ENCODE results near the gene RNF115.
"Not testable (repeated sequence)": the region's sequence is repeated elsewhere in the genome, so short reads cannot be mapped to it uniquely, and the experiment has no call there.

RNF115 gene

GRCh38 chr1:145730467-145730866, 93.4 kb downstream of the RNF115 start:
- DNase-seq (ENCODE audit: low read depth), result no peak

- DNase-seq (ENCODE audit: low read depth), result no peak
These were observed 94.0 kb downstream of the RNF115 start for GRCh38 chr1:145729666-145730436.

- no peak for DNase-seq (ENCODE audit: low read depth)
These were observed 94.7 kb downstream of the RNF115 start for GRCh38 chr1:145729196-145729595.

DNA sequence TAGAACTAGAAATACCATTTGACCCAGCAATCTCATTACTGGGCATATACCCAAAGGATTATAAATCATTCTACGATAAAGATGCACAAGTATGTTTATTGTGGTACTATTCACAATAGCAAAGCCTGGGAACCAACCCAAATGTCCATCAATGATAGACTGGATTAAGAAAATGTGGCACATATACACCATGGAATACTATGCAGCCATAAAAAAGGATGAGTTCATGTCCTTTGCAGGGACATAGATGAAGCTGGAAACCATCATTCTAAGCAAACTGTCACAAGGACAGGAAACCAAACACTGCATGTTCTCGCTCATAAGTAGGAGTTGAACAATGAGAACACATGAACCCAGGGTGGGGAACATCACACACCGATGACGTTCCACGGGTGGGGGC, 97.7 kb downstream of the RNF115 start:
- not testable (repeated sequence) for DNase-seq (ENCODE audit: low read depth)

GRCh38 chr1:145720878-145721671, 102.8 kb downstream of the RNF115 start:
- DNase-seq (ENCODE audit: low read depth), result no peak

GRCh38 chr1:145720556-145720877, 103.4 kb downstream of the RNF115 start:
- peak; percentile 87 for DNase-seq (ENCODE audit: low read depth)

- no peak for DNase-seq (ENCODE audit: low read depth)
These were observed 104.4 kb downstream of the RNF115 start, which contains the start of gene CD160 for GRCh38 chr1:145719230-145720079. TSS of gene CD160 (plus strand) at chr1:145719499. CDS start at chr1:145728328, 8,829 bp downstream.

DNA sequence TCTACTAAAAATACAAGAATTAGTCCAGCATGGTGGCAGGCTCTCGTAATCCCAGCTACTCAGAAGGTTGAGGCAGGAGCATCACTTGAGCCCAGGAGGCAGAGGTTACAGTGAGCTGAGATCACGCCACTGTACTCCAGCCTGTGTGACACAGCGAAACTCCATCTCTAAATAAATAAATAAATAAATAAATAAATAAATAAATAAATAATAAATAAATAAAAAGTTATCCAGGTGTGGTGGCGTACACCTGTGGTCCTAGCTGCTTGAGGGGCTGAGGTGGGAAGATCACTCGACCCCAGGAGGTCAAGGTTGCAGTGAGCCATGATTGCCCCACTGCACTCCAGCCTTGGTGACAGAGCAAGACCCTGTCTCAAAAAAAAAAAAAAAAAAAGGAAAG, 105.4 kb downstream of the RNF115 start:
- DNase-seq (ENCODE audit: low read depth), result not testable (repeated sequence)

DNA sequence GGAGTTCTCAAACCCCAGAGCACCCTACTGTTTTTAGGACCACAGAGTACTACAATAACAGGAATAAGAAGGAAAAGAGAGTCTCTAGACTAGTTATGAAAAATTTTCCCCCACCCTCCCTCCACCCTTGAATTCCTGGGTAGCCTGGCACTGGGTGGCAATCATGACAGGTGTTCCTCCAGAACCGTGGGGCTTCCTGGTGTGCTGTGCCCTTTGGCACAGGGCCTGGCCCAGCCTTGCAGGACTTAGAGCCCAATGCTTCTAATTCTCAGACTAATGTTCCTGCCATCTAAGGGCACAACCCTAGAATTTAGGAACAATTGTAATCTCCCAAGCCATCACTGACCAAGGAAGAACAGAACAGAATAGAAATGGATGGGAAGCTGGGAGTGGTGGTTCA, 106.1 kb downstream of the RNF115 start:
- DNase-seq (ENCODE audit: low read depth), result no peak

DNA sequence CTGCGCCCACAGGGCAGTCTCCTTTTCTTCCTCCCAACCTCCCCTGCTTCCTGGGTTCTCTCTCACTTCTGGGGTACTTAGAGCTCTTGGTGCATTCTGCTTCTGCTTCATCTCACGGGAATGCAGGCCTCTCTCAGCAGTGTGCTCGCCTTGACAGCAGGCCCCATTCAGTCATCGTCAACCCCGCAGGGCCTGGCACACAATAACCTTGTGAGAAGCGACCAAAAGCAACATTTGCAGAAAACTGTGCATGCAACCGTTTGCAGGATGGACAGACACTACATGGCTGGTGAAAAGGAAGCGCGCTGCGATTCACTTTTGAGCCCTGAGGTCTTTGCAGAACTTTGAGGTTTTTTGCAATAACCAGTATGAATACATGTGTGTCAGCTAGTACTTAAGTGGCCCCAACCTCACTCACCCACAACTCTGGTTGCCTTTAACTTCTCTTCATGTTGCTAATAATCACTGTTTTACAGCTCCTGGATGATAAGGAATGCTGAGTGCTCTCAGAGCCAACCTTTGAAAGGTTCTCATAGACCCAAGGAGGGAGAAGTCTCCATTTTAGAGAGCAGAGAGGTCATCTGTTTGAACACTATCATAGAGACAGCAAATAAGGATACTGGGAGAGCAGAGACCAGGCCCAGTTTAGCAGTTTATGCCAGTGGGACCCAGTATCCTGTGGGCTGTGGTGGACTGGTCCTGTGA, 107.1 kb downstream of the RNF115 start:
- DNase-seq (ENCODE audit: low read depth), result no peak

DNA sequence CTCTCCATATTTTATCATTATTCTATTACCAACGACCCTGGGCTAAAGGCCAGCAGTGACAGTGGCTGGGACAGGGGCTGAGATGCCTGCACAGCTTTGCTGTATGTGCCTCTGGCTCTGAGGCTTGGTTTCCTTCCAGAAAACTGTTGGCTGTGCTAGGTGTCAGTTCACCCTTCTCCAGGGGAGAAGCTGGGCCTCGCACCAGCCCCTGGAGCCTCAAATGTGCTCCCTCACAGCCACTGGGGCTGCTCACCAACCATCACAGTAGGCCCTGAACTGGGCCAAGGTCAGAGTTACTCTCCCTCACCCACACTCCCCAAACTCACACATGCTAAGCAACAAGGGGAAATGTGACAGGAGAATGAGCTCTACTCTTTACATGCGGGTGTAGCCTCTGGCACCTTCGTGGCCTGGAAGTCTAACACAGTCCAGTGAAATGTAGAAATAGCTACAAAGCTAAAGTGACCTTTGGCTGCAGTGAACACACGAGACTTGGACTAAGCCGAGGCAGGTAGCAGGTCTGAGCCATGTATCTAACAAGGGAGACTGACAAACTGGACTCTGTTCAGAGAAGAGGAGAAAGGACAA, 109.3 kb downstream of the RNF115 start:
- DNase-seq (ENCODE audit: low read depth), result no peak

DNA sequence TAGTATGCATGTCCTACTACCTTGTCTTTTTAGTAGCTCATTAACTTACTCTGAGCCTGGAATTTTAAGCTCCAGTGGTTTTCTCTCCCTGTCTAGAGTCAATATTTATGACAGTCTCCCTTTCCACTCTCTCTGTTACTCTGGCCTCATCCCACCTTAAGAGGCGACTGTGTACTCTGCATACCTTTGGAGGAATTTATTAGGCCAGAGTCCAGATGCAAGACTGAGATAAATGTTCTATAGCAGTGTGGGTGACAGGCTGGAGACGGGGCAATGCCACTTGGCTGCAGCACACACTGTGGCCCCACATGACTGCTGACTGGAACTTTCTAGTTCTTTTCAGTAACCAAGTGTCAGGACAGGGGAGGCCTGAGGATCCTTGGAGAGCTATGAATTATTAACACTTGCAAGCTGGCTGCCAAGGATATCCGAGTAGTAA, 112.7 kb downstream of the RNF115 start:
- DNase-seq (ENCODE audit: low read depth), result no peak

DNA sequence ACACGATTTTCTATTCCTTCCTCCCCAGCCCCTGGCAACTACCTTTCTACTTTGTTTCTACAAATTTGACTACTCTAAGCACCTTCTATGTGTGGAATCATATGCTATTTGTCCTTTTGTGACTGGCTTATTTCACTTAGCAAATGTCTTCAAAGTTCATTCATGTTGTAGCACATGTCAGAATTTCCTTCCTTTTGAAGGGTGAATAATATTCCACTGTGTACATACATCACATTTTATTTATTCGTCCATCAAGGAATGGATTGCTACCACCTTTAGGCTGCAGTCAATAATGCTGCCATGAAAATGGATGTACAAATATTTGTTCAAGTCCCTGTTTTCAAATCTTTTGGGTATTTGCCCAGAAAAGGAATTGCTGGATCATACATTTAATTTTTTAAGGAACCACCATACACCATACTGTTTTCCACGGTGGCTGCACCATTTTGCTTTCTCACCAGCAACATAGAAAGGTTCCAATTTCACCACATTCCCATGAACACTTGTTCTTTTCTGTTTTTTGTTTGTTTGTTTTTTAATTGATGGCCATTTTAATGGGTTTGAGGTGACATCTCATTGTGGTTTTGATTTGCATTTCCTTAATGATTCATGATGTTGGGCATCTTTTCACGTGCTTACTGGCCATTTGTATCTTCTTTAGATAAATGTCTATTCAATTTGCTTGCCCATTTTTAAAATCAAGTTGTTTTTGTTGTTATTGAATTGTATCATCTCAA, 113.4 kb downstream of the RNF115 start:
- DNase-seq (ENCODE audit: low read depth), result no peak

- DNase-seq (ENCODE audit: low read depth), result no peak
These were observed 115.8 kb downstream of the RNF115 start for GRCh38 chr1:145708063-145708462.

- DNase-seq (ENCODE audit: low read depth), result no peak
These were observed 116.6 kb downstream of the RNF115 start, which contains the start of gene PDZK1 for GRCh38 chr1:145707183-145707867. TSS of gene PDZK1 (minus strand) at chr1:145707368. CDS start at chr1:145688021, 19,347 bp downstream.

DNA sequence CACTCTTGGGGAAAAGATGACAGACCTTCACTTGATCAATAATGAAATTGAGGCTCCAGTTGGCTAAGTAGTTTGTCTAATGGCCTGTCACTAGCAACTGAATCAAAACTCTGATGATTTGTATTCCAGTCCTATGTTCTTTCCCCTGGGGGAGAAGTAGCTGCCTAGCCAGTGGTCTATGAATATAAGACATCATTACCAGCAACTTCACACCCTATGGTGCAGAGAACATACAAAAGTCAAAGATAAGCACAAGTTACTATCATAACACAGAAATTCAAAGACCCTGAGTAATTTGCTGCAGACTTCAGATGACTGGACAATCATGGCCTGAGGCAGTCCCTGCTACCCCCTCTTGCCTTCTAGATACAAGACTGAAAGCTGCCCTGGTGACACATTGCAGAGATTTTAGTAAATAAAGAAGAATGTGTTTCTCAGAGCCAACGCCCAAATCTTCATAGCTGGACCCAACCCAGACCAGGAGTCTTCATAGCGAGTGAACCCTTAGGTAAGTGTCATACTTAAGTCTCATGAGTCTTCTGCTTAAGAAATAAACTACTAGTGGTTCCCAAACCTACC, 117.7 kb downstream of the RNF115 start:
- peak; percentile 83 for DNase-seq (ENCODE audit: low read depth)

- DNase-seq (ENCODE audit: low read depth), result no peak
These were observed 118.3 kb downstream of the RNF115 start for GRCh38 chr1:145705622-145706021.

DNA sequence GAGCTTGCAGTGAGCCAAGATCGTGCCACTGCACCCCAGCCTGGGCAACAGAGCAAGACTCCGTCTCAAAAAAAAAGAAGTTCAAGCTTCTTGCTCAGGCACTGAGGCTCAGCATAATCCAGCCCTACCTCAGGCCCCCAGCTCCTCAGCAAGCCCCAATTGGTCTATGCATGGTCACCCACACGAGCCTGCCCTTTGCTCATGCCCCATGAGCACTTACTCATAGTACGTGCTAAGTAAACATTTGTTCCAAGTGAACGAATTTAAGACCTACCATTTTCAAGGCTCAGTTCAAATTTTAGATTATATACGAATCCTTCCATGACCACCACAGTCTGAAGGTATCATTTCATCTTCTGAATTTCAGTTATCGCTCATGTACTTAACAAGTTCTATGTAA, 121.1 kb downstream of the RNF115 start:
- no peak for DNase-seq (ENCODE audit: low read depth)

DNA sequence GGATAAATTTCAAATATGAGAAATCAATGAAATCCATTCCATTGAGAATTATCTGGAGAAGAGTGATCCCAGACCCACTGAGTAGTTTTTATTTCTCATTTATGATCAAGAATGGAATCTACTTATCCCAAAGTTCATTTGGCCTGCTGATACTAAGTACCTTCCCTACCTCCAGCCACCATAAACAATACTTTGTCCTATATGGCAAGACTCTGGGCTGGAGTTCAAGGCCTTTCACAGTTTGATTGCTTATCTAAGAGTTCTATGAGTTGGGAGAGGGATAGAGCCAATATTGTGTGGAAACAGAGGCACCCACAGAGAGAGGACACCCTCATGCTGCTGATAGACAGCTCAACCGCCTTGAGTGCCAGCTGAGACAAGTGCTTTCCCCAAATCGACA, 121.8 kb downstream of the RNF115 start:
- DNase-seq (ENCODE audit: low read depth), result no peak
